ENCODE measurements around the gene DYNC1I1.

DNA sequence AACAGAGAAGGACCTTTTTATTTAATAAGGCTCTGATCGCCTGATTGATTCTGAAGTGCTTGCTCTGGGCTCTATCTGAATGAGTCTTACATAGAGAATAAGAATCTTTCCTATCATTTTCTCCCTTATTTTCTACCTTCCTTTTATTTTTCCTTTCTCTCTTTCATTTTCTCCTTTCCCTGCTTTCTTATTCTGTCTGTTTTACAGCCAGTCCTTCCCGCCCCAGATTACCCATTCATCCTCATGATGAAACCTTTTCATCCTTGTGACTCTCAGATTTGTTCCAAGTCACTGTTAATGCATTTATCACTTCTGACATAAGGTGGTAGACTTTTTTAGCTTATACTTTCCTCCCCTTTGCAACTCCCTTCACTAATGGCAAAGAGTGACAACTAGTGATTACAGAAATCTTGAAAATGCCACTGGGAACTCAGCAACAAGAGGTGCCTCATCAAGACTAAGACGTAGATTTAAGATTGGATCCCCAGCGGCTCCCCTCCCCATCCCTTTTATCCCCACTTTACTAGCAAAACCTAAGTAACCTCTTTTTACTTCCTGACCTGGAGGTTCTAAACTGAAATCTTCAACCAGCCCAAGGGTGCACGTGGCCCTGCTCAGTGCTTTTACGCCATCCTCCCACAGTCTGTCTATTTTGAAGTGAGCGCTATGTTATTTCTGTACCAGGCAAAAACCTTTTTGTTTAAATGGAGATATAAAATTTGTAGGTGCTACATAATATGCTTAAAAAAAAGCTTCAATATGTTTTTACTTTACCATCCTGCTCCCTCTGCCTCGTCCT lies 179.8 kb downstream of the DYNC1I1 start:
- TF ChIP-seq, protein P1, sequence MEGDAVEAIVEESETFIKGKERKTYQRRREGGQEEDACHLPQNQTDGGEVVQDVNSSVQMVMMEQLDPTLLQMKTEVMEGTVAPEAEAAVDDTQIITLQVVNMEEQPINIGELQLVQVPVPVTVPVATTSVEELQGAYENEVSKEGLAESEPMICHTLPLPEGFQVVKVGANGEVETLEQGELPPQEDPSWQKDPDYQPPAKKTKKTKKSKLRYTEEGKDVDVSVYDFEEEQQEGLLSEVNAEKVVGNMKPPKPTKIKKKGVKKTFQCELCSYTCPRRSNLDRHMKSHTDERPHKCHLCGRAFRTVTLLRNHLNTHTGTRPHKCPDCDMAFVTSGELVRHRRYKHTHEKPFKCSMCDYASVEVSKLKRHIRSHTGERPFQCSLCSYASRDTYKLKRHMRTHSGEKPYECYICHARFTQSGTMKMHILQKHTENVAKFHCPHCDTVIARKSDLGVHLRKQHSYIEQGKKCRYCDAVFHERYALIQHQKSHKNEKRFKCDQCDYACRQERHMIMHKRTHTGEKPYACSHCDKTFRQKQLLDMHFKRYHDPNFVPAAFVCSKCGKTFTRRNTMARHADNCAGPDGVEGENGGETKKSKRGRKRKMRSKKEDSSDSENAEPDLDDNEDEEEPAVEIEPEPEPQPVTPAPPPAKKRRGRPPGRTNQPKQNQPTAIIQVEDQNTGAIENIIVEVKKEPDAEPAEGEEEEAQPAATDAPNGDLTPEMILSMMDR (IDR thresholded peaks at IDR 0.05; ENCODE audit: insufficient read depth, low read length, poor library complexity, severe bottlenecking), result no peak
- no peak for TF ChIP-seq EZH2phosphoT487 (conservative IDR thresholded peaks at IDR 0.05; ENCODE audit: low read length)
